ENCODE measurements around the gene DHCR24.

- TF ChIP-seq CTCF (IDR thresholded peaks at IDR 0.05) = no peak
- no peak for TF ChIP-seq EZH2 (IDR thresholded peaks at IDR 0.05; ENCODE audit: borderline replicate concordance, insufficient read depth, low read depth, low read length, poor library complexity, severe bottlenecking)
Observed at GRCh38 chr1:54874079-54874830, 12.7 kb downstream of the DHCR24 start.
